ENCODE measurements around the gene PTGES3.
A peak's percentile ranks its signal among the peaks of the same experiment; 100 is the strongest.

Gene PTGES3

DNA sequence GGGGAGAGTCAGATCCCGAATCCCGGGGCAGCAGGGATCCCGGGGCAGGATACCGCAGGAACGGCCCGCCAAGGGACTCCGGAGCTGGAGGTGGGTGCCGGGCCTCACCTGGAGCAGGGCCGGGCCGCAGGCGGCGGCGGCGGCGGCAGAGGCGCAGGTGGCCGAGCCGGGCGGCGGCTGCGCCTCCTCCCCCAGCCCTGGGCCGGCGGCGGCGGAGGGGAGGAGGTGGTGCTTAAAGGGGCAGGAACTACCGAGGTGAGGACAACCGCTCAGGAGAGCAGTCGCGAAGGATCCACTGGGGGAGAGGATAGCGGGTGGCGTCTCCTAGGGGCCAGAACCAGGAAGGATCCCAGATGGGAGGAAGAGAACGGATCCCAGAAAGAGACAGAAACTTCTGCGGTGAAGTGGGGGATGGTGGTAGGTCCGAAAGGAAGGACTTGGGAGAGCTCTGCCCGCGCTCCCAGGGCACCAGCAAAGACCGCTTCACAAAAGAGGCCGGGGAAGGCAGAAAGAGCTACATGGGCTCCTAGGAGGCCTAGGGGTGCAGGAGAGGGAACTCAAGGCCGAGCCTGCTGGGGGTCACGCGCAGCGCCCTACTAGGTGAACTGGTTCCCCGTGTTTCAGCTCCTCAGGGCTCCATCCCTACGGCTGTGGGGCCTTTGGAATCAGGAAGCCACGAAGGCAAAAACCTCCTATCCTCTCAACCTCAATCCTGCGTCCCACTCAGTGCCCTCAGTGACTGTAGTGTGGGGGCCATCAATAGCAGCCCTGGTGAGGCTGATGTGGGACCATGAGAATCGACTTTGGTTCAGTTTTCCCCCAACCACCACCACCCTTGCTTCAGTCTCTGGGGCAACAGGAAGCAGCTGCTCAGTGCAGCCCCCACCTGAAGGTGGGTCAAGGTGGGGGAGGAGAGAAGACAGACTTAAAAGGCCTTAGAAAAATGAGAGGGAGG, 53.0 kb downstream of the PTGES3 start:
- DNase-seq (peak; percentile 51 to 61 (median 59)), ATAC-seq (replicated peaks) (peak; percentile 38)
- H3K27me3 Mint-ChIP-seq = no peaks in the 10 kb centered on the region
- H3K9me3 Mint-ChIP-seq = no peaks in the 10 kb centered on the region
- H3K4me3 Mint-ChIP-seq = peak overlapping the region; percentile 95 to 100
- peak overlapping the region; percentile 92 to 98 for H3K27ac Mint-ChIP-seq
- H3K4me1 Mint-ChIP-seq (ENCODE audit: low read depth in 2 of 2) = peaks cover 57% of the 10 kb centered on the region in 2 donors
- peaks cover 54% of the 10 kb centered on the region for H3K36me3 Mint-ChIP-seq (ENCODE audit: insufficient read depth)

GRCh38 chr12:56634242-56634836, 53.7 kb downstream of the PTGES3 start:
- H3K27ac Mint-ChIP-seq = peak overlapping the region; percentile 92 to 98
- peaks cover 54% of the 10 kb centered on the region for H3K36me3 Mint-ChIP-seq (ENCODE audit: insufficient read depth)
- H3K4me1 Mint-ChIP-seq (ENCODE audit: low read depth in 2 of 2) = peaks cover 55 to 57% of the 10 kb centered on the region in 2 donors
- DNase-seq (peak in 2 of 3 experiments; percentile 6 to 12), ATAC-seq (replicated peaks) (no peak)
- no peaks in the 10 kb centered on the region for H3K27me3 Mint-ChIP-seq
- peak overlapping the region; percentile 95 to 100 for H3K4me3 Mint-ChIP-seq
- H3K9me3 Mint-ChIP-seq = no peaks in the 10 kb centered on the region

- Mint-ChIP-seq H3K27me3 (no peaks in the 10 kb centered on the region), H3K36me3 (ENCODE audit: insufficient read depth) (peaks cover 53% of the 10 kb centered on the region), H3K4me3 (peak overlapping the region; percentile 95 to 100), H3K27ac (peak overlapping the region; percentile 92 to 98), H3K4me1 (ENCODE audit: low read depth in 2 of 2) (peaks cover 55 to 59% of the 10 kb centered on the region in 2 donors), H3K9me3 (no peaks in the 10 kb centered on the region)
- DNase-seq (no peak), ATAC-seq (replicated peaks) (no peak)
Measured at GRCh38 chr12:56633468-56634241, 54.4 kb downstream of the PTGES3 start.

- peak overlapping the region; percentile 84 to 98 for H3K27ac Mint-ChIP-seq
- DNase-seq = no peak
- H3K4me1 Mint-ChIP-seq (ENCODE audit: low read depth in 2 of 2) = peaks cover 61 to 67% of the 10 kb centered on the region in 2 donors
- H3K9me3 Mint-ChIP-seq = no peaks in the 10 kb centered on the region
- ATAC-seq (replicated peaks) = no peak
- H3K27me3 Mint-ChIP-seq = no peaks in the 10 kb centered on the region
- peaks cover 49% of the 10 kb centered on the region for H3K36me3 Mint-ChIP-seq (ENCODE audit: insufficient read depth)
- peak overlapping the region; percentile 95 to 100 for H3K4me3 Mint-ChIP-seq
Measured at GRCh38 chr12:56632701-56633467, 55.2 kb downstream of the PTGES3 start.

- Mint-ChIP-seq H3K36me3 (ENCODE audit: insufficient read depth) (peaks cover 50% of the 10 kb centered on the region), H3K27me3 (no peaks in the 10 kb centered on the region), H3K9me3 (no peaks in the 10 kb centered on the region), H3K27ac (peak overlapping the region in 1 of 2 donors; percentile 84), H3K4me3 (peak overlapping the region; percentile 95 to 100), H3K4me1 (ENCODE audit: low read depth in 2 of 2) (peaks cover 65 to 72% of the 10 kb centered on the region in 2 donors)
- DNase-seq = peak in 2 of 3 experiments; percentile 12 to 27
- no peak for ATAC-seq (replicated peaks)
Measured at GRCh38 chr12:56631790-56632700, 56.0 kb downstream of the PTGES3 start.

DNA sequence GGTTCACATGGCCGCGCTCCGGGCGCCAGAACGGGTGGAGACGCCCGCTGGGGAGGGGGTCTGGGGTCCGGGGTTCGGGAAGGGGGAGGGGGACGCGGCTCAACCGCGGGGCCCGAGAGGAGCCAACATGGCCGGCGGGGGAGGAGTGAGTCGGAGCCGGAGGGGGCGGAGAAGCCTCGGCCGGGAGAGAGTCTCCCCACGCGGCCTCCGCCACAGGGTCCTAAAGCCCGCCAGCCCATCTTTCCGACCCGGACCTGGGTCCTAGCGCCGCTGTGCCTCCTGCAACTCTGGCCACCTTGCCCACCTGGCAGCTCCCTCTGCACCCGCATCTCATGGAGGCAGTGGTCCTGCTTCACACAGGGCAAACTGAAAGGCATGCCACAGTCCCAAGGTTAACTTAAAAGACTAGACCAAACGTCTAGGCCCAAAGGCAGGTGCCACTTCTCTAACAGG, 57.9 kb downstream of the PTGES3 start, which contains the start of gene BAZ2A:
BAZ2A (minus strand) TSS at position 147 of the 453 bp plus-strand sequence. CDS start 12,796 bp downstream, outside the sequence.
- Mint-ChIP-seq H3K27me3 (no peaks in the 10 kb centered on the region), H3K36me3 (ENCODE audit: insufficient read depth) (peaks cover 45% of the 10 kb centered on the region), H3K4me3 (peak within 1 kb of the TSS; percentile 95 to 100), H3K9me3 (no peaks in the 10 kb centered on the region), H3K27ac (peak within 1 kb of the TSS; percentile 83 to 95), H3K4me1 (ENCODE audit: low read depth in 2 of 2) (peaks cover 61 to 70% of the 10 kb centered on the region in 2 donors)
- peak; percentile 75 for ATAC-seq (replicated peaks)
- peak; percentile 73 to 75 (median 74) for DNase-seq

GRCh38 chr12:56629459-56630179, 58.5 kb downstream of the PTGES3 start:
- DNase-seq (peak in 2 of 3 experiments; percentile 15 to 31), ATAC-seq (replicated peaks) (peak; percentile 20)
- H3K4me1 Mint-ChIP-seq (ENCODE audit: low read depth in 2 of 2) = peaks cover 59 to 66% of the 10 kb centered on the region in 2 donors

GRCh38 chr12:56628671-56629458, 59.2 kb downstream of the PTGES3 start:
- ATAC-seq (replicated peaks) (peak; percentile 55), DNase-seq (peak; percentile 65 to 71 (median 69))
- H3K27ac Mint-ChIP-seq = peak overlapping the region; percentile 83 to 95
- no peaks in the 10 kb centered on the region for H3K9me3 Mint-ChIP-seq
- H3K4me3 Mint-ChIP-seq = peak overlapping the region; percentile 82 to 95
- peaks cover 49% of the 10 kb centered on the region for H3K36me3 Mint-ChIP-seq (ENCODE audit: insufficient read depth)
- H3K27me3 Mint-ChIP-seq = no peaks in the 10 kb centered on the region
- peaks cover 59 to 67% of the 10 kb centered on the region in 2 donors for H3K4me1 Mint-ChIP-seq (ENCODE audit: low read depth in 2 of 2)

More at GRCh38 chr12:56629459-56630179, 58.5 kb downstream of the PTGES3 start:
- H3K27ac Mint-ChIP-seq = peak overlapping the region; percentile 83 to 95
- no peaks in the 10 kb centered on the region for H3K27me3 Mint-ChIP-seq
- no peaks in the 10 kb centered on the region for H3K9me3 Mint-ChIP-seq
- peaks cover 44% of the 10 kb centered on the region for H3K36me3 Mint-ChIP-seq (ENCODE audit: insufficient read depth)
- peak overlapping the region; percentile 82 to 95 for H3K4me3 Mint-ChIP-seq

- Mint-ChIP-seq H3K4me1 (ENCODE audit: low read depth in 2 of 2) (peaks cover 51 to 67% of the 10 kb centered on the region in 2 donors), H3K9me3 (no peaks in the 10 kb centered on the region), H3K4me3 (no peak overlapping the region), H3K36me3 (ENCODE audit: insufficient read depth) (peaks cover 59% of the 10 kb centered on the region), H3K27me3 (no peaks in the 10 kb centered on the region), H3K27ac (peak overlapping the region in 1 of 2 donors; percentile 73)
- no peak for DNase-seq
- no peak for ATAC-seq (replicated peaks)
Measured at GRCh38 chr12:56626701-56627100, 61.4 kb downstream of the PTGES3 start.

DNA sequence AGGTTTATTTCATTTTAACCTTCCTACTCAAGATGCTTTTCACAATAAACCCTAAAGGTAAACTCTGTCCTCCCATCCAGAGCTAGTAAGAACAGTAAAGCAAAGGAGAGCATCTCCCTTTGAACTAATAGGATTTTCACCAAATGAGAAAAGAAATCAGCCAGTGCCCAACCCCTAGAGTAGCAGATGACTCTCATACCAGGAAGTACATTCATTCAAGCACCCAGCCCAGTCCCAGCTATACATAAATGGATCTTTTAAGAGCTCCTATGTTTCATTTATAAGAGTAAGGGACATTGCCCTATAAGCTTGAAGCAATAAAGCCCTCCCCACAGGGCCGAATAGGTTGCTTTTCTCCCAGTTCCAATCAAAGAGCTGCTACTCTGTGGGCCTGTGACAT, 65.5 kb downstream of the PTGES3 start:
- ATAC-seq (replicated peaks) (no peak), DNase-seq (no peak)
- Mint-ChIP-seq H3K27ac (peak overlapping the region in 1 of 2 donors; percentile 77), H3K4me1 (ENCODE audit: low read depth in 2 of 2) (peaks cover 39 to 59% of the 10 kb centered on the region in 2 donors), H3K9me3 (no peaks in the 10 kb centered on the region), H3K36me3 (ENCODE audit: insufficient read depth) (peaks cover 67% of the 10 kb centered on the region), H3K4me3 (peak overlapping the region in 1 of 2 donors; percentile 5), H3K27me3 (no peaks in the 10 kb centered on the region)

Measured in effector memory CD8-positive, alpha-beta T cell (primary cell).